ENCODE data around the gene SDCCAG8.

- TF ChIP-seq CTCF (tag by site-specific recombination; IDR thresholded peaks at IDR 0.05), result no peak
- no peak for TF ChIP-seq ZNF280C (tag by site-specific recombination; IDR thresholded peaks at IDR 0.05)
- no peak for TF ChIP-seq ZNF404 (tag by site-specific recombination; IDR thresholded peaks at IDR 0.05)
- TF ChIP-seq ZNF114 (tag by site-specific recombination; IDR thresholded peaks at IDR 0.05), result no peak
- TF ChIP-seq OSR2 (tag by site-specific recombination; IDR thresholded peaks at IDR 0.05), result no peak
- no peak for TF ChIP-seq KLF9 (tag by site-specific recombination; IDR thresholded peaks at IDR 0.05; ENCODE audit: low read depth)
- TF ChIP-seq ZNF274 (IDR thresholded peaks at IDR 0.05; ENCODE audit: low read length), result no peak
- TF ChIP-seq ZNF274 (tag by site-specific recombination; IDR thresholded peaks at IDR 0.05; ENCODE audit: borderline replicate concordance), result no peak
- TF ChIP-seq ZNF398 (tag by site-specific recombination; IDR thresholded peaks at IDR 0.05), result no peak
- TF ChIP-seq ZSCAN18 (tag by site-specific recombination; IDR thresholded peaks at IDR 0.05), result no peak
- TF ChIP-seq FEZF1 (tag by site-specific recombination; IDR thresholded peaks at IDR 0.05), result no peak
- no peak for TF ChIP-seq SALL2 (tag by site-specific recombination; IDR thresholded peaks at IDR 0.05; ENCODE audit: borderline replicate concordance)
- no peak for TF ChIP-seq PRDM6 (tag by site-specific recombination; IDR thresholded peaks at IDR 0.05)
- no peak for TF ChIP-seq ZNF324 (tag by site-specific recombination; IDR thresholded peaks at IDR 0.05)
Measured at GRCh38 chr1:243396424-243396823, 140.6 kb downstream of the SDCCAG8 start.

Measured in HEK293 (cell line).